Liver (tissue), 3 donors: ENCODE results near the gene CDH13.

Experiments used
- EGR1 ChIP-seq, 2 donors: IDR thresholded peaks; 2 replicates each; pipeline ENCODE4 v1.6.1; 2016 to 2018; ENCODE audit warnings: antibody characterized with exemption in 2 of 2, low read depth in 2 of 2
- JUND ChIP-seq, 2 donors: IDR thresholded peaks; 2 replicates each; pipeline ENCODE4 v1.6.1; 2016; ENCODE audit warnings: antibody characterized with exemption in 2 of 2
- RAD21 ChIP-seq, 2 donors: IDR thresholded peaks; 2 replicates each; pipeline ENCODE4 v1.6.1; 2016; ENCODE audit warnings: antibody characterized with exemption in 2 of 2, mild to moderate bottlenecking in 2 of 2
- REST ChIP-seq: IDR thresholded peaks from 2 replicates; pipeline ENCODE4 v1.6.1; 2016; ENCODE audit warnings: antibody characterized with exemption, mild to moderate bottlenecking
- TF ChIP-seq, protein P1 (sequence below): fragments of 150-350 bp; IDR thresholded peaks from 2 replicates; pipeline ENCODE4 v1.5.1; 2017; ENCODE audit warnings: improper control_type of control experiment, low read depth, low read length; ENCODE audit not compliant: missing input control
- TF ChIP-seq, protein P2 (sequence below): IDR thresholded peaks from 2 replicates; pipeline ENCODE4 v1.6.1; 2016; ENCODE audit warnings: antibody characterized with exemption
- donor health status: healthy.
- donor health status: healthy.

GRCh38 chr16:83738923-83739503 is 1112.2 kb downstream of the CDH13 start:
- TF ChIP-seq, protein P1, sequence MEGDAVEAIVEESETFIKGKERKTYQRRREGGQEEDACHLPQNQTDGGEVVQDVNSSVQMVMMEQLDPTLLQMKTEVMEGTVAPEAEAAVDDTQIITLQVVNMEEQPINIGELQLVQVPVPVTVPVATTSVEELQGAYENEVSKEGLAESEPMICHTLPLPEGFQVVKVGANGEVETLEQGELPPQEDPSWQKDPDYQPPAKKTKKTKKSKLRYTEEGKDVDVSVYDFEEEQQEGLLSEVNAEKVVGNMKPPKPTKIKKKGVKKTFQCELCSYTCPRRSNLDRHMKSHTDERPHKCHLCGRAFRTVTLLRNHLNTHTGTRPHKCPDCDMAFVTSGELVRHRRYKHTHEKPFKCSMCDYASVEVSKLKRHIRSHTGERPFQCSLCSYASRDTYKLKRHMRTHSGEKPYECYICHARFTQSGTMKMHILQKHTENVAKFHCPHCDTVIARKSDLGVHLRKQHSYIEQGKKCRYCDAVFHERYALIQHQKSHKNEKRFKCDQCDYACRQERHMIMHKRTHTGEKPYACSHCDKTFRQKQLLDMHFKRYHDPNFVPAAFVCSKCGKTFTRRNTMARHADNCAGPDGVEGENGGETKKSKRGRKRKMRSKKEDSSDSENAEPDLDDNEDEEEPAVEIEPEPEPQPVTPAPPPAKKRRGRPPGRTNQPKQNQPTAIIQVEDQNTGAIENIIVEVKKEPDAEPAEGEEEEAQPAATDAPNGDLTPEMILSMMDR: no peak
- no peak for TF ChIP-seq JUND (IDR thresholded peaks at IDR 0.05)
- TF ChIP-seq, protein P2, sequence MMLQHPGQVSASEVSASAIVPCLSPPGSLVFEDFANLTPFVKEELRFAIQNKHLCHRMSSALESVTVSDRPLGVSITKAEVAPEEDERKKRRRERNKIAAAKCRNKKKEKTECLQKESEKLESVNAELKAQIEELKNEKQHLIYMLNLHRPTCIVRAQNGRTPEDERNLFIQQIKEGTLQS: no peak
- TF ChIP-seq EGR1 (IDR thresholded peaks at IDR 0.05; ENCODE audit: low read depth in 2 of 2): no peak
- no peak for TF ChIP-seq RAD21 (IDR thresholded peaks at IDR 0.05)
- TF ChIP-seq REST: no peak
